Retinal pigment epithelial cell (primary cell): Measurements from ENCODE around the gene ASPDH.
"Not testable (repeated sequence)": the region's sequence is repeated elsewhere in the genome, so short reads cannot be mapped to it uniquely, and the experiment has no call there.

Source experiments
- DNase-seq: peaks from one replicate; pipeline ENCODE4 v3.0.0-alpha.2; 2010; ENCODE audit warnings: low read depth
- H3K4me3 ChIP-seq: 2 replicates; pipeline ENCODE4 v1.5.1; 2011; ENCODE audit warnings: mild to moderate bottlenecking, low read length, control low read depth, moderate library complexity
- TF ChIP-seq, protein P1 (sequence below): conservative IDR thresholded peaks from 2 replicates; pipeline ENCODE4 v1.5.1; 2011; ENCODE audit warnings: low read depth, low read length, control low read depth, inconsistent platforms

Gene ASPDH

DNA sequence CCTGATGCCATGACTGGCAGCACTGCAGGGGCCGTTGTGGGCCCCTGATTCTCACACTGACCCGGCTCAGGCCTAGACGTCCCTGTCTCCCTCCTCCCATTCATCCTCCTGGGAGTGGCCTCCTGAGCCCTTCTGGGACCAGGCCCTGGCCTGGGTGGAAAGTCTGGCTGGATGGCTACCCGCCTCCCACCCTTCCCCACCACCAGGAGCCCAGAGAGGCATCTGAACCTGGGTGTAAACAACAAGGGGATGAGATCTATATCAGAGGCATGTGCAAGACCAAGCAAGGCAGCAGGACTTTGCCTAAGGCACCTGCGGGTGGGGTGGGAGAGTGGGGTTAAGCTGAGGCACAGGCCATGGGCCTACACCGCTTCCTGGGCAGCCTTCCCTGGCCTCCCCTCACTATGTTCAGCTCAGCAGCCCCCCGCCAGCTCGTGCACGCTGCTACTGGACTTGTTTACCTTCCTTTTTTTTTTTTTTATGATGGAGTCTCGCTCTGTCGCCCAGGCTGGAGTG, 22.0 kb upstream of the ASPDH start:
- no peak for DNase-seq
- no peak overlapping the region for H3K4me3 ChIP-seq
- TF ChIP-seq, protein P1, sequence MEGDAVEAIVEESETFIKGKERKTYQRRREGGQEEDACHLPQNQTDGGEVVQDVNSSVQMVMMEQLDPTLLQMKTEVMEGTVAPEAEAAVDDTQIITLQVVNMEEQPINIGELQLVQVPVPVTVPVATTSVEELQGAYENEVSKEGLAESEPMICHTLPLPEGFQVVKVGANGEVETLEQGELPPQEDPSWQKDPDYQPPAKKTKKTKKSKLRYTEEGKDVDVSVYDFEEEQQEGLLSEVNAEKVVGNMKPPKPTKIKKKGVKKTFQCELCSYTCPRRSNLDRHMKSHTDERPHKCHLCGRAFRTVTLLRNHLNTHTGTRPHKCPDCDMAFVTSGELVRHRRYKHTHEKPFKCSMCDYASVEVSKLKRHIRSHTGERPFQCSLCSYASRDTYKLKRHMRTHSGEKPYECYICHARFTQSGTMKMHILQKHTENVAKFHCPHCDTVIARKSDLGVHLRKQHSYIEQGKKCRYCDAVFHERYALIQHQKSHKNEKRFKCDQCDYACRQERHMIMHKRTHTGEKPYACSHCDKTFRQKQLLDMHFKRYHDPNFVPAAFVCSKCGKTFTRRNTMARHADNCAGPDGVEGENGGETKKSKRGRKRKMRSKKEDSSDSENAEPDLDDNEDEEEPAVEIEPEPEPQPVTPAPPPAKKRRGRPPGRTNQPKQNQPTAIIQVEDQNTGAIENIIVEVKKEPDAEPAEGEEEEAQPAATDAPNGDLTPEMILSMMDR, result no peak

DNA sequence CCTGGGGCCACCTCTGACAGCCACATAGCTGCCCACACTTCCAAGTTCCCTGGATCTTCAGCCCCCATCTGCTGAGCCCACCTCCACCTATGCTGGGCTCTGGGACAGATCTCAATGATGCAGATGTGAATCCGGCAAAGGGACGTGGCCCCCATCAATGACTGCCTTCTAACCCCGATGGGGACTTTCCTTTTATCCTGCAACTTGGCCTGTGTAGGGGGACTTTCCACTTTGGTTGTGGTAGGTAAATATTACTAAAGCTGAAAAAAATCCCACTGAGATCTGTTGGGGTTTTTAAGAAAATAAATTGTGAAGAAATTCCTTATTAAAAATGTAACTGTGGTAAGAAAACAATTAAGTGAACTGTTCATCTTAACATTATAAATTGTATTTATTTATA, 20.8 kb upstream of the ASPDH start:
- TF ChIP-seq, protein P1, result no peak
- no peak for DNase-seq
- no peak overlapping the region for H3K4me3 ChIP-seq

DNA sequence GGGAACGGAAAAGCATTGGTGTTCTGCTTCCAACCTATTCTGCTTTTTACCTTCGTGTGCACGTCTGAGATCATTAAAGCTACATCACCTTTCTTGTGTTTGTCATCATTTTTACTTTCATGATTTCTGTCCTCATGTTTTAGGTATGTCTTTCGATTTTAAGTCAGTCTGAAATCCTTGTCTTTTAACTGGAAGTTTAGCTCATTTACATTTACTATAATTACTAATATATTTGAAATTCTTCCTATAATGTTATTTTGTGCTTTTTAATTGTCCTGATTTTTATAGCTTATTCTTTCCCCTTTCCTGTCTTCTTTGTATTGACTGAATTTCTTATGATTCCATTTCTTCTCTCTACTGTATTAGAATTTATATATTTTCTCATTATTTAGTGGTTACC, 19.2 kb upstream of the ASPDH start:
- DNase-seq, result no peak
- TF ChIP-seq, protein P1, result no peak
- no peak overlapping the region for H3K4me3 ChIP-seq

DNA sequence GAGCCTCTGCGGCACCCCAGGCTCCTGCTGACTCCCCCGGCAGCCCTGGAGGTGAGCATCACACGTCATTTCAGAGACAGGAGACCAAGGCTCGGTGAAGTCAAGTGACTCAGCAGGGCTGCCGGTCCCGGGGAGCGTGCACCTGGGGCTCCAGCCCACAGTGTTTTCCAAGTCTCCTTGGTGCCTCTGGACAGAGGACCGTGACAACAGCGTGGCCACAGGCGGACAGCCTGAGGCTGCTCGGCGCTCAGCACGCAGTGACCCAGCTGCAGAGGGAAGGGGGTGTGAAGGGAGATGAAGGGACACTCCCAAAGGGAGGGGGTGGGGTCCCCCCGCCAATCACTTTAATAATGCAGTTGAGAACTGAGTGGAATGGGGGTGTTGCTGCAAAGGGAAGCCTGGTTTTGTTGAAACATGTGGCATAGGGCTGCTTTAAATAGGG, 17.5 kb upstream of the ASPDH start:
- DNase-seq, result no peak
- H3K4me3 ChIP-seq, result no peak overlapping the region
- TF ChIP-seq, protein P1, result no peak

DNA sequence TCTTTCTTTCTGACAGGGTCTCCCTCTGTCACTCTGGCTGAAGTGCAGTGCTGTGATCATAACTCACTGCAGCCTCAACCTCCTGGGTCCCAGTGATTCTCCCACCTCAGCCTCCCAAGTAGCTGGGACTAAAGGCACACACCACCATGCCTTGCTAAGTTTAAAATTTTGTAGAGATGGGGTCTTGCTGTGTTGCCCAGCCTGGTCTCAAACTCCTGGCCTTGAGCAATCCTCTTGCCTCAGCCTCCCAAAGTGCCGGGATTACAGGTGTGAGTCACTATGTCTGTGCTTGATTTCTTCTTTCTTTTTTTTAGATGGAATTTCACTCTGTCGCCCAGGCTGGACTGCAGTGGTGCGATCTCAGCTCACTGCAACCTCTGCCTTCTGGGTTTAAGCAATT, 14.3 kb upstream of the ASPDH start:
- DNase-seq, H3K4me3 ChIP-seq: not testable (repeated sequence)

DNA sequence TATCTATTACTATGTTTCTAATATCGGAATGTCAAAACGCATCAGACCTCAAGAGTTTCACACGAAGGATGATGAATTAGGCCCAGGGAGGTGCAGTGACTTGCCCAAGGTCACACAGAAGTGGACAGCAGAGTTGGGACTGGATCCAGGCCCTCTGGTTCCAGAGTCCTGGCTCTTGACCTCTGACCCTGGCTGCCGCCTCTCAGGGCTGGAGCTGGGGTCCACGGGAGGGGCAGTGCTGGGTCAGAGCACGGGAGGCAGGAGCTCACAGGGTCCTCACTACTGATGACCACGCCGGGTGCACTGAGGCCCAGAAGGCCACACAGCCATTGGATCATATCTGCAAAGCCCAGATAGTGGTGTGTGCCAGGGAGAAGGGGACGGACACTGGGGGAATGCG, 9.2 kb upstream of the ASPDH start:
- H3K4me3 ChIP-seq, result no peak overlapping the region
- TF ChIP-seq, protein P1, result no peak
- DNase-seq, result no peak

DNA sequence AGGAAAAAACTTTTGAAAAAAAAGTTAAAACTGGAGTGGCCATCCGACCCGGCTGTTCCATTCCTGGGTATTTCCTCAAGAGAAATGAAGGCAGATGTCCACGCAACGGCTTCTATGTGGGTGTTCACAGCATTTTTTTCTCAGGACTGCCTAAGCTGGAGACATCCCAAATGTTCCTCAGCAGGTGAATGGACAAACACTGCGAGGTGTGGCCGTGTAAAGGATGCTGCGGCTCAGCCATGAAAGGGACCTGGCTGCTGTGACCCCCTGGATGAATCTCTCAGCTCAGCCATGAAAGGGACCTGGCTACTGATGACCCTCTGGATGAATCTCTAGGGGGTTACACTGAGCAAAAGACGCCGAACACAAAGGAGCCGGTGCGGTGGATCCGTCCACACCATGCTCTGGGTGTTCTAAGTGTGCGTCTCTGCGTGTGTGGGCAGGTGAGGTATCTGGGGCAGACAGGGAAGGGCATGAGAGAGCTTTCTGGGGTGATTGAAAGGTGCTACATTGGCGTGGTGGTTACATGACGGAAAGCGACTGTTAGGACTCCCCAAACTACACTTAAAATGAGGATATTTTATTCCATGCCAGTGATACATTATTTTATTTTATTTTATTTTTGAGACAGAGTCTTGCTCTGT, 7.2 kb upstream of the ASPDH start:
- no peak for DNase-seq
- TF ChIP-seq, protein P1, result no peak
- H3K4me3 ChIP-seq, result no peak overlapping the region
